Muscle layer of duodenum (tissue), 2 donors: ENCODE data around the gene ITFG1.
"Not testable (repeated sequence)": the region's sequence is repeated elsewhere in the genome, so short reads cannot be mapped to it uniquely, and the experiment has no call there.

Experiments
- H3K27ac ChIP-seq: one replicate; pipeline ENCODE4 v1.7.0; 2013; ENCODE audit warnings: mild to moderate bottlenecking, low read length
- H3K27me3 ChIP-seq: one replicate; pipeline ENCODE4 v1.7.0; 2013; ENCODE audit warnings: low read depth, mild to moderate bottlenecking, control low read depth, low read length
- H3K36me3 ChIP-seq, 2 donors: one replicate each; pipeline ENCODE4 v1.7.0; 2013; ENCODE audit warnings: low read length in 2 of 2, control low read depth in 1 of 2, mild to moderate bottlenecking in 1 of 2; ENCODE audit not compliant: insufficient read depth in 2 of 2, control insufficient read depth in 1 of 2
- H3K4me1 ChIP-seq, 2 donors: one replicate each; pipeline ENCODE4 v1.7.0; 2013; ENCODE audit warnings: low read length in 2 of 2, mild to moderate bottlenecking in 2 of 2, control low read depth in 1 of 2, moderate library complexity in 1 of 2; ENCODE audit not compliant: insufficient read depth in 2 of 2, control insufficient read depth in 1 of 2
- H3K4me3 ChIP-seq, 2 donors: one replicate each; pipeline ENCODE4 v1.7.0; 2013; ENCODE audit warnings: low read length in 2 of 2, low read depth in 1 of 2, mild to moderate bottlenecking in 1 of 2
- H3K9me3 ChIP-seq, 2 donors: one replicate each; pipeline ENCODE4 v1.7.0; 2013; ENCODE audit warnings: low read length in 2 of 2, control low read depth in 1 of 2, mild to moderate bottlenecking in 1 of 2; ENCODE audit not compliant: control insufficient read depth in 1 of 2
- donor health status: healthy.

The ITFG1 gene

DNA sequence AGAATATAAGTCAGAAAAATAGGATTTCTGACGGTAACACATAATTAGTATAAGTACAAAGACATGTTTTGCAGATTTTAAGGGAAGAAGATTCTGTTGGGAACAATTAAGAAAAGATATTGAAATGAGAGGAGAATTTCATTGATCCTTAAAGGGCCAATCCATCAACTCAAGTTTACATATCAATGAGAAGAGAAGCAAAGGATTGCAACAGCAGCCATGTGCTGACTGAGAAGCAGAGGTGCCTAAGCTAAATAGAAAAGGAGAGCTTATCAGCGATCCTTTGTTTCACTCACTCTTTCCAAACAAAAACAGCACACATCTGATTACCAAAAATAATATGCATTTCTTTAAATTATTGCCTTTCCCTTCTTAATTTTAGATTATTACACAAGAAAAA, 94.6 kb downstream of the ITFG1 start:
- Histone ChIP-seq H3K4me1 (no peaks in the 10 kb centered on the region), H3K27me3 (no peaks in the 10 kb centered on the region), H3K4me3 (no peak overlapping the region), H3K36me3 (peaks cover under 1 to 30% of the 10 kb centered on the region in 2 donors), H3K27ac (no peak overlapping the region), H3K9me3 (no peaks in the 10 kb centered on the region)

DNA sequence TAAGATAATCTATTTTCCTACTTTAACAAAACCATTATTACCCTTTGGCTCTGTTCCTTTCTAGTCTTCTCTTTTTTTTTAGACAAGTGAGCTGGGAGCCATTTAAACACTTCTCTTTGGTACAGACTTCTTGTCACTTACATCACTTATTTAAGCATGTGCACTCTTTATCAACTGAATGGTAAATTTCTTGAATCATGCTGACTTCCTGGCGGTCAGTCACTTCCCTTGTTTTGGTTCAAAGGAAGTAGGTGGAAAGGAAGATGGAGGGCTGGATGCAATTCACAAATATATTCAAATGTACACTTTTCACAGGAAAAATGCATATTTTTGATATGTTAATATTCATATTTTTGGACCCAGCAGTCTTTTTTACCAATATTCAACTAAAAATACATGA, 97.1 kb downstream of the ITFG1 start:
- H3K36me3 ChIP-seq, result peaks cover 0 to 18% of the 10 kb centered on the region in 2 donors
- no peaks in the 10 kb centered on the region for H3K9me3 ChIP-seq
- H3K27ac ChIP-seq, result no peak overlapping the region
- H3K27me3 ChIP-seq, result no peaks in the 10 kb centered on the region
- no peak overlapping the region for H3K4me3 ChIP-seq
- H3K4me1 ChIP-seq, result peaks cover 0 to 3% of the 10 kb centered on the region in 2 donors

DNA sequence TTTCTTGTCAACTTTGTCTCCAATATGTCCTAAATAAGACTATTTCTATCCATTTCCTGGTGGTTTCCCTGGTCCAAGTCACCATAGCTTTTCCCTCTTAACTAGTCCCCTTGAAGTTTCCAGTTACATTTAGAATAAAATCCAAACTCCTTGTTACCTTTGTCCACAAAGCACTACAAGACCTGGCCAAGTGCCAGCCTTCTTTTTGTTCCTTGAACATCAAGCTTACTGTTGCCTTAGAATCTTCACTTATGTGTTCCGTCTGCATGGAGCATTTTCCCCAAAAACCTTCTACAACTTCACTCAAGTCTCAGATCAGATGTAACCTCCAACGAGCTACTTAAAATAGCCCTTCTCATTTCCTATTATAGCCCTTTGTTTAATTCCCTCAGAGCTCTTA, 101.4 kb downstream of the ITFG1 start:
- Histone ChIP-seq H3K27me3 (no peaks in the 10 kb centered on the region), H3K27ac (no peak overlapping the region), H3K9me3 (no peaks in the 10 kb centered on the region), H3K4me3 (no peak overlapping the region), H3K36me3 (peaks cover 0 to 10% of the 10 kb centered on the region in 2 donors), H3K4me1 (peaks cover 0 to 3% of the 10 kb centered on the region in 2 donors)

DNA sequence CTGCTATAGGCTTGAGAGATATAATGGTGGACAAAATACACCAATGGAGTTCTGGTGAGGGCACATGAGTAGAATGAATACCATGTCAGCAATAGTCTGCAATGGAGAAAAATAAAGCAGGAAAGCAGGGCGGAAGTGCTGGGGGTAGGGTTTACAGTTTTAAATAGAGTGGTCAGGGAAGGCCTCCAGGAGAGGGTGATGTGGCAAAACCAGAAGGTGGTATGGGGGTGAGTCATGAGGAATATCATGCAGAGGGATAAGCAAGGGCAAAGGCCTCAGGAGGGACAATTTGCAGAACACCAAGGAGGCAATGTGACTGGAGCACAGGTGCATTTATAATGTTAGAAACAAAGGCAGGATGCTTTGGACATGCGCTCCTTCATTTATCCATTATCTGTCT, 102.0 kb downstream of the ITFG1 start:
- Histone ChIP-seq H3K27ac (no peak overlapping the region), H3K36me3 (peaks cover 0 to 7% of the 10 kb centered on the region in 2 donors), H3K27me3 (no peaks in the 10 kb centered on the region), H3K4me3 (no peak overlapping the region), H3K9me3 (peaks cover 0 to 3% of the 10 kb centered on the region in 2 donors), H3K4me1 (peaks cover 0 to 3% of the 10 kb centered on the region in 2 donors)

DNA sequence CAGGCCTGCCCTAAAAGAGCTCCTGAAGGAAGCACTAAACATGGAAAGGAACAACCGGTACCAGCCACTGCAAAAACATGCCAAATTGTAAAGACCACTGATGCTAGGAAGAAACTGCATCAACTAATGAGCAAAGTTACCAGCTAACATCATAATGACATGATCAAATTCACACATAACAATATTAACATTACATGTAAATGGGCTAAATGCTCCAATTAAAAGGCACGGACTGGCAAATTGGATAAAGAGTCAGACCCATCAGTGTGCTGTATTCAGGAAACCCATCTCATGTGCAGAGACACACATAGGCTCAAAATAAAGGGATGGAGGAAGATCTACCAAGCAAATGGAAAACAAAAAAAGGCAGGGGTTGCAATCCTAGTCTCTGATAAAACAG, 111.8 kb downstream of the ITFG1 start:
- H3K27ac ChIP-seq, H3K36me3 ChIP-seq, H3K4me1 ChIP-seq, H3K27me3 ChIP-seq, H3K4me3 ChIP-seq: not testable (repeated sequence)
- peaks cover 0 to 14% of the 10 kb centered on the region in 2 donors for H3K9me3 ChIP-seq

DNA sequence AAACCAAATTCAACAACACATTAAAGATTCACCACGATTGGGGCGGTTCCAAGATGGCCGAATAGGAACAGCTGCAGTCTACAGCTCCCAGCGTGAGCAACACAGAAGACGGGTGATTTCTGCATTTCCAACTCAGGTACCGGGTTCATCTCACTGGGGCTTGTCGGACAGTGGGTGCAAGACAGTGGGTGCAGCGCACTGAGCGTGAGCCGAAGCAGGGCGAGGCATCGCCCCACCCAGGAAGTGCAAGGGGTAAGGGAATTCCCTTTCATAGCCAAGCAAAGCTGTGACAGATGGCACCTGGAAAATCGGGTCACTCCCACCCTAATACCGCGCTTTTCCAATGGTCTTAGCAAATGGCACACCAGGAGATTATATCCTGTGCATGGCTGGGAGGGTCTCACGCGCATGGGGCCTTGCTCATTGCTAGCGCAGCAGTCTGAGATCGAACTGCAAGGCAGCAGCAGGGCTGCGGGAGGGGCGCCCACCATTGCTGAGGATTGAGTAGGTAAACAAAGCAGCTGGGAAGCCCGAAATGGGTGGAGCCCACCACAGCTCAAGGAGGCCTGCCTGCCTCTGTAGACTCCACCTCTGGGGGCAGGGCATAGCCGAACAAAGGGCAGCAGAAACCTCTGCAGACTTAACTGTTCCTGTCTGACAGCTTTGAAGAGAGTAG, 113.7 kb downstream of the ITFG1 start:
- not testable (repeated sequence) for H3K36me3 ChIP-seq, H3K4me3 ChIP-seq, H3K4me1 ChIP-seq, H3K27me3 ChIP-seq, H3K27ac ChIP-seq
- H3K9me3 ChIP-seq, result peaks cover 0 to 12% of the 10 kb centered on the region in 2 donors

DNA sequence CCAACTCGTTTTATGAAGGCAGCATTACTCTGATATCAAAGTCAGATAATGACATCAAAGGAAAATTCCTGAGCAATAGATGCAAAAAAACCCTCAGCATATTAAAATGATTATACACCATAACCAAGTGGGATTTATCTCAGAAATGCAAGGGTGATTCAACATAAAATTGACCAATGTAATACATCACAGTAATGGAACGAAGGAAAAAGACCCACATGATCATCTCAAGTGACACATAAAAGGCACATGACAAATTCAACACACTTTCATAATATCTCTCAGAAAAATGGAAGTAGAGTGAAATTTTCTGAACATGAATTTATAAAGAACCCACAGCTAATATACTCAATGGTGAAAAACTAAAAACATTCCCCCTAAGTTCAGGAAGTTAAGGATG, 118.8 kb downstream of the ITFG1 start:
- H3K27me3 ChIP-seq, result no peaks in the 10 kb centered on the region
- H3K4me3 ChIP-seq, result no peak overlapping the region
- no peak overlapping the region for H3K27ac ChIP-seq
- H3K9me3 ChIP-seq, result peaks cover 8 to 22% of the 10 kb centered on the region in 2 donors
- H3K4me1 ChIP-seq, result no peaks in the 10 kb centered on the region
- peaks cover 0 to 12% of the 10 kb centered on the region in 2 donors for H3K36me3 ChIP-seq

DNA sequence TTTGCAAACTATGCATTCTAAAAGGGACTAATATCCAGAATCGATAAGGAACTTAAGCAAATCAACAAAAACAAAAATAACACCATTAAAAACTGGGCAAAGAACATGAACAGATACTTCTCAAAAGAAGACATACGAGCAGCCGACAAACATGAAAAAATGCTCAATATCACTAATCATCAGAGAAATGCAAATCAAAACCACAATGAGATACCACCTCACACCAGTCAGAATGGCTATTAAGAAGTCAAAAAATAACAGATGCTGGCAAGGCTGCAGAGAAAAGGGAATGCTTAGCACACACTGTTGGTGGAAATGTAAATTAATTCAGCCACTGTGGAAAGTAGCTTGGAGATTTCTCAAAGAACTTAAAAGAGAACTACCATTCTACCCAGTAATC, 130.3 kb downstream of the ITFG1 start:
- H3K27ac ChIP-seq, H3K27me3 ChIP-seq, H3K4me1 ChIP-seq, H3K36me3 ChIP-seq, H3K9me3 ChIP-seq, H3K4me3 ChIP-seq: not testable (repeated sequence)

DNA sequence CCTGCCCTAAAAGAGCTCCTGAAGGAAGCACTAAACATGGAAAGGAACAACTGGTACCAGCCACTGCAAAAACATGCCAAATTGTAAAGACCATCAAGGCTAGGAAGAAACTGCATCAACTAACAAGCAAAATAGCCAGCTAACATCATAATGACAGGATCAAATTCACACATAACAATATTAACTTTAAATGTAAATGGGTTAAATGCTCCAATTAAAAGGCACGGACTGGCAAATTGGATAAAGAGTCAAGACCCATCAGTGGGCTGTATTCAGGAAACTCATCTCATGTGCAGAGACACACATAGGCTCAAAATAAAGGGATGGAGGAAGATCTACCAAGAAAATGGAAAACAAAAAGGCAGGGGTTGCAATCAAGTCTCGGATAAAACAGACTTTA, 136.6 kb downstream of the ITFG1 start:
- not testable (repeated sequence) for H3K4me1 ChIP-seq, H3K9me3 ChIP-seq, H3K36me3 ChIP-seq, H3K27me3 ChIP-seq, H3K4me3 ChIP-seq, H3K27ac ChIP-seq

DNA sequence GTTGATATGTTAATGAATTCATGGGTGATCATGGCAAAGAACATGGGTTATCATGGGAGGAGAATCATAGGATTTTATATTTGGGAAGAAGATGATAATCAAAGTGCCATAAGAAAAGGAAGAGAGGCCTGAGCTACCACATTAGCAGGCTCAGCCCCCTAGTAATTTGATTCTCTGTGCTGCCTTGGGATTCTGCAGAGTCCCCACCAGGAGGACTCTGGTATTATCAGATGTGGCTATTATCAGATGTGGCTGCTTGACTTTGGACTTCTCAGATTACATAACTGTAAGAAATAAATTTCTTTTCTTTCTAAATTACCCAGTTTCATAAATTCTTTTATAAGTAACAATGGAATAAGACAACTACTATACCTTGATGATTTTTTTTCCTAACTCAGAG, 137.6 kb downstream of the ITFG1 start:
- peaks cover 0 to 3% of the 10 kb centered on the region in 2 donors for H3K36me3 ChIP-seq
- no peaks in the 10 kb centered on the region for H3K9me3 ChIP-seq
- H3K27me3 ChIP-seq, result no peaks in the 10 kb centered on the region
- no peak overlapping the region for H3K4me3 ChIP-seq
- H3K27ac ChIP-seq, result no peak overlapping the region
- no peaks in the 10 kb centered on the region for H3K4me1 ChIP-seq

DNA sequence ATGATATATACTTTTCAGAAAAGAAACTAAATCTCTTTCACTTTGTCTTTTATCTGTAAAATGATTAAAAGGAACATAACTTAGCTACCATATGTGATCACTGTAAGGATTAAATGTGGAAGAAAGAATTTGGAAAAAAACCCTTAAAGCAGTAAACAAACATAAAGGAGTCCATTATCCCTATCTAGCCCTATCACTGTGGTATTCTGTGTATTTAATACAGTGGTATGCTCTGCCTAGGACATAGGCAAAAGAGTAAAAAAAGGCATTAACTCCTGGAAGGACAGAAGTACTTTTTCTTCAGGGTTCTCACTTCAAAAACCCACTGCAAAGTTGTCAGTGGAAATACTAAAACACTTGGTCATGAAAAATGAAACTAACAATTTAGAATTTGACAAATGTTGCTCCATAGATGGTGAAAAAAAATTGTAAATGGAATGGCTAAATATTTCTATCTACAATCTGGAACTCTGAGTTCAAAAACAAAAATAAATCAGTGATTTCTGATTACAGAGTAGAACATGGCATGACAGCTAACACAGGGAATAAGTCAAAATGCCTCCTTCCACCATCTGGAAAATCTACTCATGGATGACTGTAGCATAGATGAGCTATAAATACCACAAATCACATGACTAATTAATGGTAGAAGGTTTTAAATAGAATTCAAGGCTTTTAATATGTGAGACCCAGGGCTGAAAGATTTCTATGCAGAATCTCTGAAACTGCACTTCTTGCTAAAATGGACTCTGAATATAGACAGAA, 140.1 kb downstream of the ITFG1 start:
- no peaks in the 10 kb centered on the region for H3K4me1 ChIP-seq
- H3K27ac ChIP-seq, result no peak overlapping the region
- H3K9me3 ChIP-seq, result no peaks in the 10 kb centered on the region
- peaks cover 0 to 3% of the 10 kb centered on the region in 2 donors for H3K36me3 ChIP-seq
- H3K4me3 ChIP-seq, result no peak overlapping the region
- no peaks in the 10 kb centered on the region for H3K27me3 ChIP-seq
